Activated CD8-positive, alpha-beta T cell treated with anti-CD3 and anti-CD28 coated beads for 36 hours (primary cell): ENCODE results near the gene SDSL. TPM values are rescaled to one million over a fixed set of nuclear protein-coding genes. Genes with fewer than 3 reads are reported as not detected.

Experiments
- ATAC-seq: fragments of 200-7000 bp; cut with Tn5 transposase; one replicate; pipeline ENCODE4 v1.10.0; 2021; ENCODE audit warnings: mild to moderate bottlenecking, moderate library complexity
- CTCF ChIA-PET: fragments of 350-600 bp; sonication (Branson Sonifier 250); formaldehyde crosslinking; loops from one replicate; lab custom pipeline; 2021; ENCODE audit warnings: antibody characterized with exemption; lab: Charles Lee
- POLR2A ChIA-PET: fragments of 350-600 bp; sonication (Branson Sonifier 250); formaldehyde crosslinking; loops from one replicate; lab custom pipeline; 2021; ENCODE audit warnings: antibody characterized with exemption; lab: Charles Lee
- DNase-seq: peaks from one replicate; pipeline ENCODE4 v3.0.0-alpha.2; 2020
- H3K27ac Mint-ChIP-seq: one replicate; pipeline ENCODE4 v1.8.0; 2021; ENCODE audit warnings: mild to moderate bottlenecking, mixed read lengths
- H3K27me3 Mint-ChIP-seq: one replicate; pipeline ENCODE4 v1.8.0; 2021; ENCODE audit warnings: mixed read lengths
- H3K36me3 Mint-ChIP-seq: one replicate; pipeline ENCODE4 v1.8.0; 2021; ENCODE audit warnings: low read depth, mixed read lengths
- H3K4me1 Mint-ChIP-seq: one replicate; pipeline ENCODE4 v1.8.0; 2021; ENCODE audit warnings: low read depth, mixed read lengths
- H3K4me3 Mint-ChIP-seq: one replicate; pipeline ENCODE4 v1.8.0; 2021; ENCODE audit warnings: mild to moderate bottlenecking, moderate library complexity, mixed read lengths
- H3K9me3 Mint-ChIP-seq: one replicate; pipeline ENCODE4 v1.8.0; 2021; ENCODE audit warnings: mixed read lengths
- CTCF ChIP-seq: fragments of 200-600 bp; IDR thresholded peaks from one replicate; pipeline ENCODE4 v1.8.0; 2022; ENCODE audit warnings: antibody characterized with exemption, mild to moderate bottlenecking
- intact Hi-C: fragments of 100-400 bp; cut with micrococcal nuclease; formaldehyde crosslinking; loops from one replicate; pipeline ENCODE4 v1.10.0; 2022
- total RNA-seq, 2 experiments: library from RNA; stranded (reverse); gene quantifications; one replicate each; pipeline ENCODE4 v1.2.3, GENCODE V29; 2021

SDSL gene
- total RNA-seq, 2 experiments from 2014 or later, result not detected

- POLR2A ChIA-PET, result no interaction called here
- Mint-ChIP-seq H3K36me3 (peaks cover 2% of the 10 kb centered on the region), H3K9me3 (no peaks in the 10 kb centered on the region), H3K4me1 (no peaks in the 10 kb centered on the region), H3K27me3 (no peaks in the 10 kb centered on the region), H3K4me3 (no peak overlapping the region), H3K27ac (no peak overlapping the region)
- TF ChIP-seq CTCF, result no peak
- ATAC-seq, result no peak
- CTCF ChIA-PET, result no interaction called here
- intact Hi-C loops, result no loop called here
- no peak for DNase-seq
These were observed 30.4 kb upstream of the SDSL start for GRCh38 chr12:113391650-113392337.

GRCh38 chr12:113392520-113392919, 29.7 kb upstream of the SDSL start:
- Mint-ChIP-seq H3K36me3 (peaks cover 2% of the 10 kb centered on the region), H3K4me3 (no peak overlapping the region), H3K9me3 (no peaks in the 10 kb centered on the region), H3K27ac (no peak overlapping the region), H3K4me1 (no peaks in the 10 kb centered on the region), H3K27me3 (no peaks in the 10 kb centered on the region)
- no peak for DNase-seq
- ChIA-PET CTCF (no interaction called here), POLR2A (no interaction called here)
- ATAC-seq, result no peak
- intact Hi-C loops, result no loop called here
- no peak for TF ChIP-seq CTCF

GRCh38 chr12:113392988-113393579, 29.1 kb upstream of the SDSL start:
- POLR2A ChIA-PET, result no interaction called here
- peaks cover 2% of the 10 kb centered on the region for H3K36me3 Mint-ChIP-seq
- H3K4me3 Mint-ChIP-seq, result no peak overlapping the region
- TF ChIP-seq CTCF, result no peak
- ATAC-seq, result no peak
- intact Hi-C loops, result no loop called here
- DNase-seq, result peak; percentile 7
- H3K27me3 Mint-ChIP-seq, result no peaks in the 10 kb centered on the region
- H3K4me1 Mint-ChIP-seq, result no peaks in the 10 kb centered on the region
- no peaks in the 10 kb centered on the region for H3K9me3 Mint-ChIP-seq
- H3K27ac Mint-ChIP-seq, result no peak overlapping the region
- CTCF ChIA-PET, result no interaction called here

- ChIA-PET POLR2A (no interaction called here), CTCF (no interaction called here)
- H3K9me3 Mint-ChIP-seq, result no peaks in the 10 kb centered on the region
- intact Hi-C loops, result no loop called here
- DNase-seq, result no peak
- H3K27ac Mint-ChIP-seq, result no peak overlapping the region
- no peaks in the 10 kb centered on the region for H3K36me3 Mint-ChIP-seq
- no peak for TF ChIP-seq CTCF
- no peaks in the 10 kb centered on the region for H3K27me3 Mint-ChIP-seq
- ATAC-seq, result no peak
- H3K4me1 Mint-ChIP-seq, result no peaks in the 10 kb centered on the region
- H3K4me3 Mint-ChIP-seq, result no peak overlapping the region
These were observed 28.4 kb upstream of the SDSL start for GRCh38 chr12:113393749-113394148.

GRCh38 chr12:113395119-113395518, 27.1 kb upstream of the SDSL start:
- DNase-seq (no peak), ATAC-seq (no peak)
- Mint-ChIP-seq H3K4me3 (no peak overlapping the region), H3K4me1 (no peaks in the 10 kb centered on the region), H3K27me3 (no peaks in the 10 kb centered on the region), H3K27ac (no peak overlapping the region), H3K36me3 (no peaks in the 10 kb centered on the region), H3K9me3 (no peaks in the 10 kb centered on the region)
- POLR2A ChIA-PET, result no interaction called here
- CTCF ChIA-PET, result no interaction called here
- intact Hi-C loops, result no loop called here
- no peak for TF ChIP-seq CTCF
